H9 (cell line): ENCODE measurements around the gene MED17. TPM values are rescaled to one million over a fixed set of nuclear protein-coding genes. Genes with fewer than 3 reads are reported as not detected.

Source experiments
- DNase-seq: peaks from one replicate; pipeline ENCODE4 v3.0.0-alpha.2; 2017
- H2AFZ ChIP-seq: one replicate; pipeline ENCODE4 v1.6.1; 2013; ENCODE audit warnings: mild to moderate bottlenecking, low read length, control low read depth, moderate library complexity
- H2AK5ac ChIP-seq: 2 replicates; pipeline ENCODE4 v1.6.1; 2013; ENCODE audit warnings: low read length, control low read depth, mixed read lengths; ENCODE audit not compliant: insufficient read length
- H2BK120ac ChIP-seq: one replicate; pipeline ENCODE4 v1.6.1; 2013; ENCODE audit warnings: low read depth, mild to moderate bottlenecking, low read length, control low read depth, inconsistent platforms; ENCODE audit not compliant: poor library complexity, severe bottlenecking
- H2BK12ac ChIP-seq: 2 replicates; pipeline ENCODE4 v1.6.1; 2013; ENCODE audit warnings: low read length, control low read depth, mixed read lengths, low read depth; ENCODE audit not compliant: insufficient read length
- H2BK15ac ChIP-seq: 2 replicates; pipeline ENCODE4 v1.6.1; 2013; ENCODE audit warnings: low read depth, low read length, control low read depth
- H2BK20ac ChIP-seq: one replicate; pipeline ENCODE4 v1.6.1; 2013; ENCODE audit warnings: low read depth, mild to moderate bottlenecking, low read length, control low read depth, inconsistent platforms; ENCODE audit not compliant: poor library complexity, severe bottlenecking
- H2BK5ac ChIP-seq: 2 replicates; pipeline ENCODE4 v1.6.1; 2013; ENCODE audit warnings: low read length, control low read depth, mixed read lengths; ENCODE audit not compliant: insufficient read length
- H3K14ac ChIP-seq: 2 replicates; pipeline ENCODE4 v1.6.1; 2013; ENCODE audit warnings: low read length, control low read depth; ENCODE audit not compliant: insufficient read depth
- H3K18ac ChIP-seq: 2 replicates; pipeline ENCODE4 v1.6.1; 2013; ENCODE audit warnings: low read depth, mild to moderate bottlenecking, mixed read lengths, low read length, control low read depth; ENCODE audit not compliant: insufficient read length
- H3K23ac ChIP-seq: 2 replicates; pipeline ENCODE4 v1.6.1; 2013; ENCODE audit warnings: low read length, control low read depth, mixed read lengths, low read depth; ENCODE audit not compliant: insufficient read length
- H3K23me2 ChIP-seq: 2 replicates; pipeline ENCODE4 v1.6.1; 2013; ENCODE audit warnings: low read depth, mild to moderate bottlenecking, mixed read lengths, low read length, control low read depth; ENCODE audit not compliant: insufficient read length, poor library complexity, severe bottlenecking
- H3K27ac ChIP-seq: 2 replicates; pipeline ENCODE4 v1.5.1; 2013; ENCODE audit warnings: low read length, control low read depth, mixed read lengths, low read depth; ENCODE audit not compliant: insufficient read length
- H3K27me3 ChIP-seq: 2 replicates; pipeline ENCODE4 v1.6.1; 2013; ENCODE audit warnings: low read length, control low read depth, inconsistent platforms; ENCODE audit not compliant: insufficient read depth
- H3K4ac ChIP-seq: 2 replicates; pipeline ENCODE4 v1.6.1; 2013; ENCODE audit warnings: low read depth, mild to moderate bottlenecking, control low read depth, inconsistent platforms, low read length, moderate library complexity
- H3K4me1 ChIP-seq: 2 replicates; pipeline ENCODE4 v1.6.1; 2013; ENCODE audit warnings: low read length, control low read depth, inconsistent platforms; ENCODE audit not compliant: insufficient read depth
- H3K4me2 ChIP-seq: 2 replicates; pipeline ENCODE4 v1.6.1; 2013; ENCODE audit warnings: low read length, control low read depth, mixed read lengths; ENCODE audit not compliant: insufficient read length, insufficient read depth
- H3K56ac ChIP-seq: 2 replicates; pipeline ENCODE4 v1.6.1; 2013; ENCODE audit warnings: low read depth, mild to moderate bottlenecking, mixed read lengths, low read length, control low read depth; ENCODE audit not compliant: insufficient read length
- H3K79me1 ChIP-seq: 2 replicates; pipeline ENCODE4 v1.6.1; 2013; ENCODE audit warnings: low read depth, mild to moderate bottlenecking, moderate library complexity, low read length, control low read depth, inconsistent platforms; ENCODE audit not compliant: insufficient read depth, poor library complexity, severe bottlenecking
- H3K79me2 ChIP-seq: 2 replicates; pipeline ENCODE4 v1.6.1; 2013; ENCODE audit warnings: low read length, control low read depth, inconsistent platforms; ENCODE audit not compliant: insufficient read depth
- H3K9ac ChIP-seq: 2 replicates; pipeline ENCODE4 v1.6.1; 2013; ENCODE audit warnings: low read length, control low read depth, mixed read lengths; ENCODE audit not compliant: insufficient read length; ENCODE audit errors: extremely low read depth
- H3K9me3 ChIP-seq: one replicate; pipeline ENCODE4 v1.6.1; 2013; ENCODE audit warnings: low read depth, low read length, inconsistent platforms; ENCODE audit not compliant: control insufficient read depth
- H3T11ph ChIP-seq: one replicate; pipeline ENCODE4 v1.6.1; 2013; ENCODE audit warnings: mild to moderate bottlenecking, low read length, control low read depth, inconsistent platforms
- H4K20me1 ChIP-seq: one replicate; pipeline ENCODE4 v1.6.1; 2013; ENCODE audit not compliant: control insufficient read depth, insufficient read length, insufficient read depth
- H4K5ac ChIP-seq: 2 replicates; pipeline ENCODE4 v1.6.1; 2013; ENCODE audit warnings: low read depth, mild to moderate bottlenecking, mixed read lengths, low read length, control low read depth; ENCODE audit not compliant: insufficient read length
- H4K8ac ChIP-seq: replicated peaks from 2 replicates; pipeline ENCODE4 v1.6.1; 2013; ENCODE audit warnings: low read length, control low read depth, mixed read lengths, low read depth; ENCODE audit not compliant: insufficient read length
- H4K91ac ChIP-seq: 2 replicates; pipeline ENCODE4 v1.6.1; 2013; ENCODE audit warnings: low read depth, mild to moderate bottlenecking, moderate library complexity, mixed read lengths, low read length, control low read depth; ENCODE audit not compliant: insufficient read length
- H3K27ac Mint-ChIP-seq, 3 experiments: 2 replicates in 2 of 3; 3 replicates in 1 of 3; pipeline ENCODE4 v1.8.0; 2020 to 2021; ENCODE audit warnings: mixed read lengths in 3 of 3, mild to moderate bottlenecking in 1 of 3, moderate library complexity in 1 of 3
- H3K27me3 Mint-ChIP-seq: 2 replicates; pipeline ENCODE4 v1.8.0; 2021; ENCODE audit warnings: low read depth, mild to moderate bottlenecking, moderate library complexity, mixed read lengths
- H3K36me3 Mint-ChIP-seq, 3 experiments: 2 replicates in 2 of 3; 3 replicates in 1 of 3; pipeline ENCODE4 v1.8.0; 2020 to 2021; ENCODE audit warnings: low read depth in 3 of 3, mixed read lengths in 3 of 3; ENCODE audit not compliant: insufficient read depth in 1 of 3
- H3K4me1 Mint-ChIP-seq, 2 experiments: 2 replicates each; pipeline ENCODE4 v1.8.0; 2020; ENCODE audit warnings: mixed read lengths in 2 of 2
- H3K4me3 Mint-ChIP-seq, 2 experiments: 2 replicates in 1 of 2; 3 replicates in 1 of 2; pipeline ENCODE4 v1.8.0; 2020 to 2021; ENCODE audit warnings: mild to moderate bottlenecking in 2 of 2, mixed read lengths in 2 of 2, moderate library complexity in 1 of 2
- H3K9me3 Mint-ChIP-seq, 2 experiments: 2 replicates in 1 of 2; 3 replicates in 1 of 2; pipeline ENCODE4 v1.8.0; 2020; ENCODE audit warnings: mild to moderate bottlenecking in 2 of 2, mixed read lengths in 2 of 2, moderate library complexity in 1 of 2
- CTCF ChIP-seq: fragments of 200-600 bp; sonication (generic); conservative IDR thresholded peaks from 3 replicates; pipeline ENCODE4 v1.8.0; 2021; ENCODE audit warnings: antibody characterized with exemption, mild to moderate bottlenecking
- WGBS: extraction: QIAGEN DNeasy Blood & Tissue Kit; methylation state at CpG from one replicate; pipeline ENCODE4 v1.1.7; 2013; ENCODE audit warnings: missing lambda C conversion rate, low lambda C conversion rate, mixed read lengths; ENCODE audit not compliant: insufficient read length; ENCODE audit errors: extremely low coverage; 5-methylcytosine and 5-hydroxymethylcytosine counted together
- total RNA-seq: library from RNA; stranded (reverse); gene quantifications from 2 replicates; pipeline ENCODE4 v1.2.1, GENCODE V29; 2021

MED17 gene
- total RNA-seq, 1 experiment from 2014 or later: 43.3 TPM

DNA sequence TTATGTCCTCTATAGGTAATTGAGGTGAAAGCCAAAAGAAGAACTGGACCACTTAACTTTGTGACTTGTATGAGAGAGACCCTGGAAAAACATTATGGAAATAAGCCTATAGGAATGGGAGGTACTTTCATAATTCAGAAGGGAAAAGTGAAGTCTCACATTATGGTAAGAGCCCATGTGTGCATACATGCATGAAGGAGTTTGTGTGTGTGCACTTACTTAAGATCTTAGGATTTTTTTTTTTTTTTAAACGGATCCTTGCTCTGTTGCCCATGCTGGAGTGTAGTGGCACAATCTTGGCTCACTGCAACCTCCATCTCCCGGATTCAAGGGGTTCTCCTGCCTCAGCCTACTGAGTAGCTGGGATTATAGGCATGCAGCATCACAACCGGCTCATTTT is 26.8 kb upstream of the MED17 start:
- H3K18ac ChIP-seq: no peak overlapping the region
- no CpG with 5 or more reads among the region's 3 CpGs for WGBS
- H3K56ac ChIP-seq: no peak overlapping the region
- H2BK120ac ChIP-seq: no peak overlapping the region
- H3K4me1 ChIP-seq: no peaks in the 10 kb centered on the region
- no peaks in the 10 kb centered on the region for H4K20me1 ChIP-seq
- no peak overlapping the region for H3T11ph ChIP-seq
- no peak overlapping the region for H2AK5ac ChIP-seq
- no peak overlapping the region for H3K27ac ChIP-seq
- H3K27me3 Mint-ChIP-seq: no peaks in the 10 kb centered on the region
- no peak overlapping the region for H2AFZ ChIP-seq
- H3K36me3 Mint-ChIP-seq: peaks cover 15 to 57% (median 49%) of the 10 kb centered on the region in 3 experiments
- H4K91ac ChIP-seq: no peak overlapping the region
- H3K9me3 ChIP-seq: no peaks in the 10 kb centered on the region
- peaks cover 3% of the 10 kb centered on the region for H3K23me2 ChIP-seq
- no peak overlapping the region for H4K8ac ChIP-seq
- H3K9ac ChIP-seq: no peak overlapping the region
- no peak for DNase-seq
- H3K27ac Mint-ChIP-seq: no peak overlapping the region
- H2BK5ac ChIP-seq: no peak overlapping the region
- no peaks in the 10 kb centered on the region for H3K27me3 ChIP-seq
- TF ChIP-seq CTCF: no peak
- H2BK12ac ChIP-seq: no peak overlapping the region
- H2BK20ac ChIP-seq: no peak overlapping the region
- no peak overlapping the region for H3K14ac ChIP-seq
- no peak overlapping the region for H4K5ac ChIP-seq
- H3K4me3 Mint-ChIP-seq: no peak overlapping the region
- H3K4ac ChIP-seq: no peak overlapping the region
- H3K79me1 ChIP-seq: no peaks in the 10 kb centered on the region
- H3K4me2 ChIP-seq: no peak overlapping the region
- no peaks in the 10 kb centered on the region for H3K9me3 Mint-ChIP-seq
- H3K23ac ChIP-seq: no peak overlapping the region
- no peaks in the 10 kb centered on the region for H3K79me2 ChIP-seq
- no peaks in the 10 kb centered on the region for H3K4me1 Mint-ChIP-seq
- H2BK15ac ChIP-seq: no peak overlapping the region
